ENCODE measurements around the gene MAP2.

- TF ChIP-seq POLR2A (IDR thresholded peaks at IDR 0.05) = no peak
- TF ChIP-seq, protein P1, sequence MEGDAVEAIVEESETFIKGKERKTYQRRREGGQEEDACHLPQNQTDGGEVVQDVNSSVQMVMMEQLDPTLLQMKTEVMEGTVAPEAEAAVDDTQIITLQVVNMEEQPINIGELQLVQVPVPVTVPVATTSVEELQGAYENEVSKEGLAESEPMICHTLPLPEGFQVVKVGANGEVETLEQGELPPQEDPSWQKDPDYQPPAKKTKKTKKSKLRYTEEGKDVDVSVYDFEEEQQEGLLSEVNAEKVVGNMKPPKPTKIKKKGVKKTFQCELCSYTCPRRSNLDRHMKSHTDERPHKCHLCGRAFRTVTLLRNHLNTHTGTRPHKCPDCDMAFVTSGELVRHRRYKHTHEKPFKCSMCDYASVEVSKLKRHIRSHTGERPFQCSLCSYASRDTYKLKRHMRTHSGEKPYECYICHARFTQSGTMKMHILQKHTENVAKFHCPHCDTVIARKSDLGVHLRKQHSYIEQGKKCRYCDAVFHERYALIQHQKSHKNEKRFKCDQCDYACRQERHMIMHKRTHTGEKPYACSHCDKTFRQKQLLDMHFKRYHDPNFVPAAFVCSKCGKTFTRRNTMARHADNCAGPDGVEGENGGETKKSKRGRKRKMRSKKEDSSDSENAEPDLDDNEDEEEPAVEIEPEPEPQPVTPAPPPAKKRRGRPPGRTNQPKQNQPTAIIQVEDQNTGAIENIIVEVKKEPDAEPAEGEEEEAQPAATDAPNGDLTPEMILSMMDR (IDR thresholded peaks at IDR 0.05) = no peak
These were observed 258.8 kb downstream of the MAP2 start for GRCh38 chr2:209682646-209683045.

Data from transverse colon (tissue), 3 donors.